ENCODE data around the gene ADH4. TPM values are rescaled to one million over a fixed set of nuclear protein-coding genes. Genes with fewer than 3 reads are reported as not detected.

ADH4 gene
- total and polyA plus RNA-seq, 10 of the 15 experiments (the other 5 are each of a cell fraction or from before 2014, with no cell fraction given), result not detected

DNA sequence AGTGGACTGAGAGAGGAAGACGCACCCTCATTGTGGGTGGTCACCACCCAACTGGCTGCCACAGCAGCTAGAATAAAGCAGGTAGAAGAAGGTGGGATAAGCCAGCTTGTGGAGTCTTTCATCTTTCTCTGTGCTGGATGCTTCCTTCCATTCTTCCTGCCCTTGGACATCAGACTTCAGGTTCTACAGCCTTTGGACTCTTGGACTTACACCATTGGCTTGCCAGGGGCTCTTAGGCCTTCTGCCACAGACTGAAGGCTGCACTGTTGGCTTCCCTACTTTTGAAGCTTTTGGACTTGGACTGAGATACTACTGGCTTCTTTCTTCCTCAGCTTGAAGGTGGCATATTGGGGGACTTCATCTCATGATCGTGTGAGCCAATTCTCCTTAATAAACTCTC is 41.5 kb upstream of the ADH4 start:
- Histone ChIP-seq H3K4me1 (ENCODE audit: control insufficient read depth, insufficient read depth, low read length) (no peaks in the 10 kb centered on the region), H3K27me3 (replicated peaks in 1 of 2; ENCODE audit: control insufficient read depth in 2 of 2, insufficient read depth in 2 of 2, low read length in 1 of 2) (no peaks in the 10 kb centered on the region), H3K4me2 (ENCODE audit: control insufficient read depth, insufficient read depth) (no peak overlapping the region), H3K27ac (ENCODE audit: control insufficient read depth, insufficient read depth) (no peak overlapping the region), H3K79me2 (ENCODE audit: control insufficient read depth, insufficient read depth, low read length) (no peaks in the 10 kb centered on the region), H3K9me3 (replicated peaks; ENCODE audit: control insufficient read depth, insufficient read depth, low read length) (no peaks in the 10 kb centered on the region; the same call in 2 of the 3 replicates), H3K4me3 (no peak overlapping the region), H4K20me1 (ENCODE audit: control insufficient read depth, insufficient read depth) (no peaks in the 10 kb centered on the region), H3K9ac (ENCODE audit: control insufficient read depth, insufficient read depth, low read length) (no peak overlapping the region), H2AFZ (ENCODE audit: control insufficient read depth, low read depth, low read length) (no peak overlapping the region), H3K36me3 (ENCODE audit: control insufficient read depth in 2 of 2, insufficient read depth in 2 of 2, low read length in 1 of 2) (no peaks in the 10 kb centered on the region)
- in situ Hi-C loops (cut with MboI) (no loop called here), intact Hi-C loops (cut with micrococcal nuclease; ENCODE audit: unreplicated experiment) (no loop called here)
- SMC1A ChIA-PET (ENCODE audit: uncharacterized antibody, unreplicated experiment), result no interaction called here
- POLR2A ChIA-PET, result no interaction called here
- no TSS peak for BruUV-seq (replicated peaks)
- DNase-seq (ENCODE audit: low read depth, low spot score) (no peak), ATAC-seq (no peak), FAIRE-seq (no peak)
- RAD21 ChIA-PET (ENCODE audit: unreplicated experiment), result no interaction called here
- CTCF ChIA-PET, result no interaction called here
- 36% methylated on average over 2 of the region's 2 CpGs for WGBS (ENCODE audit: insufficient coverage, insufficient replicate concordance, low lambda C conversion rate, missing lambda C conversion rate)
- TF ChIP-seq, protein P1, sequence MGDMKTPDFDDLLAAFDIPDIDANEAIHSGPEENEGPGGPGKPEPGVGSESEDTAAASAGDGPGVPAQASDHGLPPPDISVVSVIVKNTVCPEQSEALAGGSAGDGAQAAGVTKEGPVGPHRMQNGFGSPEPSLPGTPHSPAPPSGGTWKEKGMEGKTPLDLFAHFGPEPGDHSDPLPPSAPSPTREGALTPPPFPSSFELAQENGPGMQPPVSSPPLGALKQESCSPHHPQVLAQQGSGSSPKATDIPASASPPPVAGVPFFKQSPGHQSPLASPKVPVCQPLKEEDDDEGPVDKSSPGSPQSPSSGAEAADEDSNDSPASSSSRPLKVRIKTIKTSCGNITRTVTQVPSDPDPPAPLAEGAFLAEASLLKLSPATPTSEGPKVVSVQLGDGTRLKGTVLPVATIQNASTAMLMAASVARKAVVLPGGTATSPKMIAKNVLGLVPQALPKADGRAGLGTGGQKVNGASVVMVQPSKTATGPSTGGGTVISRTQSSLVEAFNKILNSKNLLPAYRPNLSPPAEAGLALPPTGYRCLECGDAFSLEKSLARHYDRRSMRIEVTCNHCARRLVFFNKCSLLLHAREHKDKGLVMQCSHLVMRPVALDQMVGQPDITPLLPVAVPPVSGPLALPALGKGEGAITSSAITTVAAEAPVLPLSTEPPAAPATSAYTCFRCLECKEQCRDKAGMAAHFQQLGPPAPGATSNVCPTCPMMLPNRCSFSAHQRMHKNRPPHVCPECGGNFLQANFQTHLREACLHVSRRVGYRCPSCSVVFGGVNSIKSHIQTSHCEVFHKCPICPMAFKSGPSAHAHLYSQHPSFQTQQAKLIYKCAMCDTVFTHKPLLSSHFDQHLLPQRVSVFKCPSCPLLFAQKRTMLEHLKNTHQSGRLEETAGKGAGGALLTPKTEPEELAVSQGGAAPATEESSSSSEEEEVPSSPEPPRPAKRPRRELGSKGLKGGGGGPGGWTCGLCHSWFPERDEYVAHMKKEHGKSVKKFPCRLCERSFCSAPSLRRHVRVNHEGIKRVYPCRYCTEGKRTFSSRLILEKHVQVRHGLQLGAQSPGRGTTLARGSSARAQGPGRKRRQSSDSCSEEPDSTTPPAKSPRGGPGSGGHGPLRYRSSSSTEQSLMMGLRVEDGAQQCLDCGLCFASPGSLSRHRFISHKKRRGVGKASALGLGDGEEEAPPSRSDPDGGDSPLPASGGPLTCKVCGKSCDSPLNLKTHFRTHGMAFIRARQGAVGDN (IDR thresholded peaks at IDR 0.05), result no peak

DNA sequence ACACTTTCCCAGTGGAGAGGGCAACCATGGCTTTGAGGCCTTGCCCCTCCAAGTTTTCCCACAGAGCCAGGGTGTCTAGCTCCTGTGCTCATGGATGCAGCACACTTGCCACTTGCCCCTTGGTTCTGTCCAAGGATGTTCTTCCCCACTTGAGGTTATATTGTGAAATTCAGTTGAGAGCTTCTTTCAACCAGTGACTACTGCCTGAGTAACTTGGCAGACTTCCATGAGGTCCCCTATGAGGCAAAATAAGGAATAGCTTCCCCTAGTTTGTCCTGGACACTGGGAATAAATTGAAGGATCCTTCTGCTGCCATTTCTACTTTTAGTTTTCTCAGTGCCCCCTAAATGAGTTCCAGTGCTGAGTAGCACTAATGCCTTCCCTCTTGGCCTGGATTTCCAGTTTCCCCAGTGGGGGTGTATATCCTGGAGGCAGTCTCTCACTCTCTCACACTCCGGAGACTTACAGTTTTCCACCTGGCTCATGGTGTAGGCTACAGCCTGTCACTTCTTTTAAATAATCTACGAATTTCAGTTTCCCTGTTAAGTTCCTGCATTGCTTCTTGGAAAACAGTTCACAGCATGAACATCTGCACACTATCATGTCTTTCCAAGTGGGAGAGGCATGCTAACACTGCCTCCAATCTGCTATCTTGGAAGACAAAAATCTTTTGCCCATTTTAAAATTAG is 36.4 kb upstream of the ADH4 start:
- CTCF ChIA-PET, result no interaction called here
- FAIRE-seq, result no peak
- Histone ChIP-seq H2AFZ (ENCODE audit: control insufficient read depth, low read depth, low read length) (no peak overlapping the region), H3K4me2 (ENCODE audit: control insufficient read depth, insufficient read depth) (no peak overlapping the region), H3K4me1 (ENCODE audit: control insufficient read depth, insufficient read depth, low read length) (no peaks in the 10 kb centered on the region), H3K79me2 (ENCODE audit: control insufficient read depth, insufficient read depth, low read length) (no peaks in the 10 kb centered on the region), H3K9me3 (replicated peaks; ENCODE audit: control insufficient read depth, insufficient read depth, low read length) (no peaks in the 10 kb centered on the region), H3K27ac (ENCODE audit: control insufficient read depth, insufficient read depth) (no peak overlapping the region), H4K20me1 (ENCODE audit: control insufficient read depth, insufficient read depth) (no peaks in the 10 kb centered on the region), H3K9ac (ENCODE audit: control insufficient read depth, insufficient read depth, low read length) (no peak overlapping the region), H3K4me3 (no peak overlapping the region), H3K36me3 (ENCODE audit: control insufficient read depth in 2 of 2, insufficient read depth in 2 of 2, low read length in 1 of 2) (no peaks in the 10 kb centered on the region), H3K27me3 (replicated peaks in 1 of 2; ENCODE audit: control insufficient read depth in 2 of 2, insufficient read depth in 2 of 2, low read length in 1 of 2) (no peaks in the 10 kb centered on the region)
- POLR2A ChIA-PET, result no interaction called here
- BruUV-seq (replicated peaks), result no TSS peak
- 0% methylated on average over 2 of the region's 2 CpGs for WGBS (ENCODE audit: insufficient coverage, insufficient replicate concordance, low lambda C conversion rate, missing lambda C conversion rate)
- ATAC-seq, result no peak
- in situ Hi-C loops (cut with MboI), result no loop called here
- RAD21 ChIA-PET (ENCODE audit: unreplicated experiment), result no interaction called here
- intact Hi-C loops (cut with micrococcal nuclease; ENCODE audit: unreplicated experiment), result no loop called here
- no peak for DNase-seq (ENCODE audit: low read depth, low spot score)
- SMC1A ChIA-PET (ENCODE audit: uncharacterized antibody, unreplicated experiment), result no interaction called here
- TF ChIP-seq ZBED1 (IDR thresholded peaks at IDR 0.05; ENCODE audit: borderline replicate concordance), result no peak
- no peak for TF ChIP-seq HDAC2 (IDR thresholded peaks at IDR 0.05)
- TF ChIP-seq ZNF217 (IDR thresholded peaks at IDR 0.05), result no peak
- no peak for TF ChIP-seq MYC (IDR thresholded peaks at IDR 0.05; ENCODE audit: insufficient read depth, insufficient read length, insufficient replicate concordance, low read length, severe bottlenecking)
- TF ChIP-seq EZH2 (IDR thresholded peaks at IDR 0.05; ENCODE audit: borderline replicate concordance, control insufficient read depth, low read depth, low read length), result no peak
- no peak for TF ChIP-seq SPI1 (IDR thresholded peaks at IDR 0.05; ENCODE audit: borderline replicate concordance, insufficient read depth, low read depth, low read length)
- no peak for TF ChIP-seq CREB1 (IDR thresholded peaks at IDR 0.05; ENCODE audit: low read depth)
- TF ChIP-seq, protein P2, sequence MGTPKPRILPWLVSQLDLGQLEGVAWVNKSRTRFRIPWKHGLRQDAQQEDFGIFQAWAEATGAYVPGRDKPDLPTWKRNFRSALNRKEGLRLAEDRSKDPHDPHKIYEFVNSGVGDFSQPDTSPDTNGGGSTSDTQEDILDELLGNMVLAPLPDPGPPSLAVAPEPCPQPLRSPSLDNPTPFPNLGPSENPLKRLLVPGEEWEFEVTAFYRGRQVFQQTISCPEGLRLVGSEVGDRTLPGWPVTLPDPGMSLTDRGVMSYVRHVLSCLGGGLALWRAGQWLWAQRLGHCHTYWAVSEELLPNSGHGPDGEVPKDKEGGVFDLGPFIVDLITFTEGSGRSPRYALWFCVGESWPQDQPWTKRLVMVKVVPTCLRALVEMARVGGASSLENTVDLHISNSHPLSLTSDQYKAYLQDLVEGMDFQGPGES (IDR thresholded peaks at IDR 0.05), result no peak
- TF ChIP-seq, protein P3, sequence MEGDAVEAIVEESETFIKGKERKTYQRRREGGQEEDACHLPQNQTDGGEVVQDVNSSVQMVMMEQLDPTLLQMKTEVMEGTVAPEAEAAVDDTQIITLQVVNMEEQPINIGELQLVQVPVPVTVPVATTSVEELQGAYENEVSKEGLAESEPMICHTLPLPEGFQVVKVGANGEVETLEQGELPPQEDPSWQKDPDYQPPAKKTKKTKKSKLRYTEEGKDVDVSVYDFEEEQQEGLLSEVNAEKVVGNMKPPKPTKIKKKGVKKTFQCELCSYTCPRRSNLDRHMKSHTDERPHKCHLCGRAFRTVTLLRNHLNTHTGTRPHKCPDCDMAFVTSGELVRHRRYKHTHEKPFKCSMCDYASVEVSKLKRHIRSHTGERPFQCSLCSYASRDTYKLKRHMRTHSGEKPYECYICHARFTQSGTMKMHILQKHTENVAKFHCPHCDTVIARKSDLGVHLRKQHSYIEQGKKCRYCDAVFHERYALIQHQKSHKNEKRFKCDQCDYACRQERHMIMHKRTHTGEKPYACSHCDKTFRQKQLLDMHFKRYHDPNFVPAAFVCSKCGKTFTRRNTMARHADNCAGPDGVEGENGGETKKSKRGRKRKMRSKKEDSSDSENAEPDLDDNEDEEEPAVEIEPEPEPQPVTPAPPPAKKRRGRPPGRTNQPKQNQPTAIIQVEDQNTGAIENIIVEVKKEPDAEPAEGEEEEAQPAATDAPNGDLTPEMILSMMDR (IDR thresholded peaks at IDR 0.05 in 2 of 3, conservative IDR thresholded peaks at IDR 0.05 in 1 of 3; ENCODE audit: control insufficient read depth in 2 of 3, extremely low read depth in 1 of 3, insufficient read depth in 1 of 3, low read depth in 3 of 3, low read length in 3 of 3), result no peak
